BE2C (cell line): Measurements from ENCODE around the gene DIAPH3.

Experiments
- DNase-seq: peaks from one replicate; pipeline ENCODE4 v3.0.0-alpha.2; 2020
- H3K27me3 ChIP-seq: fragments of 250-450 bp; sonication (Bioruptor Pico); 2 replicates; pipeline ENCODE4 v1.5.1; 2020; ENCODE audit warnings: mild to moderate bottlenecking
- H3K36me3 ChIP-seq: fragments of 250-450 bp; sonication (Bioruptor Pico); 2 replicates; pipeline ENCODE4 v1.5.1; 2020; ENCODE audit warnings: mild to moderate bottlenecking
- H3K4me1 ChIP-seq: fragments of 250-450 bp; sonication (Bioruptor Pico); 2 replicates; pipeline ENCODE4 v1.5.1; 2020
- H3K4me3 ChIP-seq: 2 replicates; pipeline ENCODE4 v1.5.1; 2011; ENCODE audit warnings: low read depth, low read length
- H3K9me3 ChIP-seq: fragments of 250-450 bp; sonication (Bioruptor Pico); 2 replicates; pipeline ENCODE4 v1.5.1; 2020
- TF ChIP-seq, protein P1 (sequence below): IDR thresholded peaks from 2 replicates; pipeline ENCODE4 v1.5.1; 2012; ENCODE audit warnings: mild to moderate bottlenecking, low read depth, low read length

The DIAPH3 gene

DNA sequence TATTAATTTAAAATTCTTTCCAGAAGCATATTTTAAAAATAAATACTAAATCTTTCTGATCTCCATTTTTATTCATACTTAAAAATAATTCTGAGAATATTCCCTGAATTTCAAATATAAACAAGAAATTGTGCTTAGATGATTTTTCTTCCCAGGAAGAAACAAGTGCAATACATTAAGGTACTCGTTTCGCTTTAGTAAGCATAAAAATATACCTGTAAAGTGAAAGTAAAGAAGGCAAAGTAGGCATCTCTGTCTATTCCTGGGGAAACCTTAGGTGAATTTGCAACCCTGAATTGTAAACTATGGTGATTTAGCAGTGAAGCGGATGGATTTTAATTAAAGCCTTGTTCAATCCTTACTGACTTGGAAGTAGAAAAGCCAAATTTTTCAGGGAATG lies 354.2 kb downstream of the DIAPH3 start:
- TF ChIP-seq, protein P1, sequence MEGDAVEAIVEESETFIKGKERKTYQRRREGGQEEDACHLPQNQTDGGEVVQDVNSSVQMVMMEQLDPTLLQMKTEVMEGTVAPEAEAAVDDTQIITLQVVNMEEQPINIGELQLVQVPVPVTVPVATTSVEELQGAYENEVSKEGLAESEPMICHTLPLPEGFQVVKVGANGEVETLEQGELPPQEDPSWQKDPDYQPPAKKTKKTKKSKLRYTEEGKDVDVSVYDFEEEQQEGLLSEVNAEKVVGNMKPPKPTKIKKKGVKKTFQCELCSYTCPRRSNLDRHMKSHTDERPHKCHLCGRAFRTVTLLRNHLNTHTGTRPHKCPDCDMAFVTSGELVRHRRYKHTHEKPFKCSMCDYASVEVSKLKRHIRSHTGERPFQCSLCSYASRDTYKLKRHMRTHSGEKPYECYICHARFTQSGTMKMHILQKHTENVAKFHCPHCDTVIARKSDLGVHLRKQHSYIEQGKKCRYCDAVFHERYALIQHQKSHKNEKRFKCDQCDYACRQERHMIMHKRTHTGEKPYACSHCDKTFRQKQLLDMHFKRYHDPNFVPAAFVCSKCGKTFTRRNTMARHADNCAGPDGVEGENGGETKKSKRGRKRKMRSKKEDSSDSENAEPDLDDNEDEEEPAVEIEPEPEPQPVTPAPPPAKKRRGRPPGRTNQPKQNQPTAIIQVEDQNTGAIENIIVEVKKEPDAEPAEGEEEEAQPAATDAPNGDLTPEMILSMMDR = no peak
- Histone ChIP-seq H3K4me1 (no peaks in the 10 kb centered on the region), H3K27me3 (no peaks in the 10 kb centered on the region), H3K4me3 (no peak overlapping the region), H3K9me3 (no peaks in the 10 kb centered on the region), H3K36me3 (no peaks in the 10 kb centered on the region)
- DNase-seq = no peak

DNA sequence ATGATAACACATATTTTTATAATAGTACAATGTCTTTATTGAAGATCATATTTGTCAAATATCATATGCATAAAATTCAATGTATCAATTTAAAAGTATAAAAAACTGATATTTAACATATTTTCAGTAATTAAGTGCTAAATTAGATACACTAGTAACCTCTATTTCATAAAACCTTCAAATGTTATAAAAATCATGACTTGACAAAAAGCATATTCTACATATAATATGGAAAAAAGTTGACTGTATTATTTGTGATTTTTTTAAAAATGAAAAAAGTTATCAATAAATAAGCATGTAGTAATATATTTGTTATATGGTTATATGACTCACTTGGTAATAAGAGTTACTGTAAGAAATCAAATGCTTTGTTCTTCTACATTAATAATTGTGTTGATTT lies 356.9 kb downstream of the DIAPH3 start:
- no peaks in the 10 kb centered on the region for H3K4me1 ChIP-seq
- no peaks in the 10 kb centered on the region for H3K36me3 ChIP-seq
- DNase-seq = no peak

DNA sequence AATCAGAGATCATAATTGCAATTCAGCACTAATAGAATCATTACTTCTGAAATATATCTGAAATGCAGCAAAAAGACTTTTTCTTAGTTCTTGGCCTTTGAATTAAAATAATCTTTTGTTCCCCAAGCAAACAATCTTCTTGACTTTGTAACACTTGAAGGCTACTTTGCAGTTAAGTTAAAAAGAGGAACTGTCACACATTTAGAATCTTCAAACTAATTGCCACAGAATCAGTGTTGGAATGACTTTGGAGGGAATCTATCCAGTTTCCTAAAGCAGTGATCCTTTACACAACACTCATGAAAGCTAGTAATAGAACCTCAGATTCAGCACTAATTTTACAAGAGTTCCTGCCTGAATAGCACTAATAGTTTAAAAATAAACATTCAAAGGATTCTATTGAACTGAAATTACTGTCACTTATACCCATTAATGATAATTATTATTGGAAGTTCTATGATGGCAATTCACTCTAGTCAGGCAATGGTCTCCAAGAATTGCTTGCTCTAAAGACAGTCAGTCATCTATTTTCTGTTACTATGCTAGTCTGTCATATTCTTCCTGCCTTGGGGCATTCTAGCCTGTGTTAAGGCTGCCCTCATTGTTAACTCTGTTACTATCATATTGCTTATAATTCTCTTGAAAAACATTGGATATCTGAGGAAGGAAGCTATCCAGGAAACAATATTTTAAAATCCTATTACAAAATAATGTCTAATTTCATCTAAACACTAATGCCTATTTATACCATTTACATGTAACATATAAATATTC lies 362.4 kb downstream of the DIAPH3 start:
- Histone ChIP-seq H3K36me3 (no peaks in the 10 kb centered on the region), H3K4me1 (no peaks in the 10 kb centered on the region), H3K27me3 (no peaks in the 10 kb centered on the region), H3K4me3 (no peak overlapping the region), H3K9me3 (no peaks in the 10 kb centered on the region)
- DNase-seq = no peak
- TF ChIP-seq, protein P1 = no peak

More for the DNA sequence above, 356.9 kb downstream of the DIAPH3 start:
- Histone ChIP-seq H3K27me3 (no peaks in the 10 kb centered on the region), H3K4me3 (no peak overlapping the region), H3K9me3 (no peaks in the 10 kb centered on the region)
- TF ChIP-seq, protein P1 = no peak

DNA sequence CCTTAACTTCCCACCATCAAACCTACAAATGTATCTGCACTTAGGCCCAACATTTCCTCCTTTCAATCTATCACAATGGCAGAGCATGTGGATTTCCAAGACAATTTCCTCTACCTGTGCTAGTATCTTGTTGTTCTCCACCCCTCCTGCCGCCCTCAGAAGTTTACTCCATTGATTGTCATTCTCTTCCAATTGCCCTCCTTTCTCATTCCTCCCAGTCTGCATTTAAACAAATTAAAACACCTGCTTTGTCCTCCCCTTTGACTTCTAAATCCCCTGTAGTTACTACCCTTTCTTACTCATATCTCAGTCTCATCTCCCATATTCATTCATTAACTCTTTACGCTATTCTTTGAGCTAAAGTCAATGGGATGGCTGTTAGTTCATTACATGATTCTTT lies 370.6 kb downstream of the DIAPH3 start:
- Histone ChIP-seq H3K9me3 (no peaks in the 10 kb centered on the region), H3K4me1 (no peaks in the 10 kb centered on the region), H3K4me3 (no peak overlapping the region), H3K27me3 (no peaks in the 10 kb centered on the region), H3K36me3 (no peaks in the 10 kb centered on the region)
- DNase-seq = no peak
- TF ChIP-seq, protein P1 = no peak

DNA sequence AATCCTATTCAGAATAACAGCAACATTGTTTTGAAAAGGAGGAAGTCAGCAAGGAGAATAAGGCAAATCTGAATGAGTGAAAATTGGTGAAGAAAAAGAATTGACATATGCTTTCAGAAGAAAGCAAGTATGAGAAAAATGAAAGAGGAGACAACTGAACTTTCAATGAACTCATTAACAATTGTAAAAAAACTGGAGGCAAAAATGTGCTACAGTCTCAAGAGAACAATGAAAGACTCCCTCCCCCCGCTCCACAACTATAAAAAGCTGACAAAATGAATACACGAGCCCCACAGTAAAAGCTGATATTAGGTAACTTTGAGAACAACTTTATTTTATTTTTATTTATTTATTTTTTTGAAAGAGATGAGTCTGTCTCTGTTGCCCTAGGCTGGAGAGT lies 373.1 kb downstream of the DIAPH3 start:
- TF ChIP-seq, protein P1 = no peak
- Histone ChIP-seq H3K4me3 (no peak overlapping the region), H3K9me3 (no peaks in the 10 kb centered on the region), H3K4me1 (no peaks in the 10 kb centered on the region), H3K36me3 (no peaks in the 10 kb centered on the region), H3K27me3 (no peaks in the 10 kb centered on the region)
- DNase-seq = no peak

DNA sequence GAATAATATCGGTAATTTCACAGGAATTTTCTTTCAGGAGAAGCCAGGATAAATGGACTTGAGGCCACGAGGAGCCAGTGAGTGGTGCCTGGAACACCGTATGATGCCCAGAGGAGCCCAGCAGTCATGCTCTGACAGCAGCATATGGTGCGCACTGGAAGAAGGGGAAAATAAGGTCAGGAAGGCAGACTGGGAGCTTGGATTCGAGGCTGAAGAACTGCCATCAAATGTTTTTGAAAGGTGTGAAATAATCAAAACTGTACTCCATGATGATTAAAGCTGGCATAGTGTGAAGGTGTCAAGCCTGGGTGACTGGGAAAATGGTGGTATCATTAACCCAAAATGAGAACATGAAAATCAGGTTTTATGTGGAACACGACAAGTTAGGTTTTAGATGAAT lies 374.2 kb downstream of the DIAPH3 start:
- Histone ChIP-seq H3K27me3 (no peaks in the 10 kb centered on the region), H3K4me3 (no peak overlapping the region), H3K9me3 (no peaks in the 10 kb centered on the region), H3K36me3 (no peaks in the 10 kb centered on the region), H3K4me1 (no peaks in the 10 kb centered on the region)
- TF ChIP-seq, protein P1 = no peak
- no peak for DNase-seq
